ENCODE measurements around the gene BRDT.

BRDT gene

GRCh38 chr1:91949356-91949699, at the start of gene BRDT:
BRDT (plus strand) TSS chr1:91949401; CDS start chr1:91962755, 13,354 bp downstream.
- DNase-seq: no peak

- DNase-seq: no peak
These were observed 48.6 kb upstream of the BRDT start for GRCh38 chr1:91900562-91900961.

- DNase-seq: no peak
These were observed 48.0 kb upstream of the BRDT start for GRCh38 chr1:91901231-91901630.

- DNase-seq: no peak
These were observed 36.9 kb upstream of the BRDT start for GRCh38 chr1:91912266-91912665.

GRCh38 chr1:91913018-91913417, 36.2 kb upstream of the BRDT start:
- no peak for DNase-seq

GRCh38 chr1:91916046-91916445, 33.2 kb upstream of the BRDT start:
- DNase-seq: no peak

GRCh38 chr1:91916811-91917460, 32.3 kb upstream of the BRDT start:
- DNase-seq: no peak

GRCh38 chr1:91919962-91920361, 29.2 kb upstream of the BRDT start:
- DNase-seq: no peak

GRCh38 chr1:91924146-91924545, 25.1 kb upstream of the BRDT start:
- no peak for DNase-seq

- no peak for DNase-seq
These were observed 23.4 kb upstream of the BRDT start for GRCh38 chr1:91925644-91926435.

GRCh38 chr1:91928026-91928425, 21.2 kb upstream of the BRDT start:
- no peak for DNase-seq

- no peak for DNase-seq
These were observed 20.0 kb upstream of the BRDT start for GRCh38 chr1:91929250-91929649.

GRCh38 chr1:91937613-91938012, 11.6 kb upstream of the BRDT start:
- DNase-seq: no peak

- no peak for DNase-seq
These were observed 8.7 kb upstream of the BRDT start for GRCh38 chr1:91940496-91940895.

- DNase-seq: no peak
These were observed 5.1 kb upstream of the BRDT start for GRCh38 chr1:91944087-91944486.

- DNase-seq: no peak
These were observed 1.1 kb upstream of the BRDT start for GRCh38 chr1:91948097-91948496.

- DNase-seq: no peak
These were observed 473 bp upstream of the BRDT start for GRCh38 chr1:91948501-91949355.

GRCh38 chr1:91952187-91952586, 3.0 kb downstream of the BRDT start:
- DNase-seq: no peak

GRCh38 chr1:91958926-91959325, 9.7 kb downstream of the BRDT start:
- no peak for DNase-seq

- no peak for DNase-seq
These were observed 19.1 kb downstream of the BRDT start for GRCh38 chr1:91968334-91968733.

- no peak for DNase-seq
These were observed 30.2 kb downstream of the BRDT start for GRCh38 chr1:91979383-91979782.

- no peak for DNase-seq
These were observed 31.5 kb downstream of the BRDT start for GRCh38 chr1:91980663-91981062.

- no peak for DNase-seq
These were observed 32.9 kb downstream of the BRDT start for GRCh38 chr1:91981996-91982609.
